Aorta (tissue), 5 donors: ENCODE data around the gene LY6G6D. TPM values are rescaled to one million over a fixed set of nuclear protein-coding genes. Genes with fewer than 3 reads are reported as not detected.

Source experiments
- ATAC-seq: fragments of 200-7000 bp; cut with Tn5 transposase; one replicate; pipeline ENCODE4 v1.9.1; 2022; ENCODE audit warnings: moderate library complexity; ENCODE audit not compliant: low FRiP score
- DNase-seq, 2 donors: peaks; one replicate each; pipeline ENCODE4 v3.0.0-alpha.2; 2020
- H3K27ac ChIP-seq, 2 donors: one replicate each; pipeline ENCODE4 v1.5.1; 2013; ENCODE audit warnings: low read length in 2 of 2, mild to moderate bottlenecking in 2 of 2, moderate library complexity in 2 of 2, control low read depth in 1 of 2, inconsistent platforms in 1 of 2, low read depth in 1 of 2
- H3K27me3 ChIP-seq, 2 donors: one replicate each; pipeline ENCODE4 v1.6.1; 2013; ENCODE audit warnings: control low read depth in 1 of 2, low read length in 1 of 2, mild to moderate bottlenecking in 1 of 2, moderate library complexity in 1 of 2; ENCODE audit not compliant: insufficient read depth in 2 of 2, control insufficient read depth in 1 of 2
- H3K36me3 ChIP-seq, 2 donors: one replicate each; pipeline ENCODE4 v1.6.1; 2013; ENCODE audit warnings: control low read depth in 1 of 2, low read length in 1 of 2, mild to moderate bottlenecking in 1 of 2; ENCODE audit not compliant: insufficient read depth in 2 of 2, control insufficient read depth in 1 of 2
- H3K4me1 ChIP-seq, 2 donors: one replicate each; pipeline ENCODE4 v1.6.1; 2013; ENCODE audit warnings: low read length in 2 of 2, control low read depth in 1 of 2, mild to moderate bottlenecking in 1 of 2, moderate library complexity in 1 of 2; ENCODE audit not compliant: insufficient read depth in 2 of 2, control insufficient read depth in 1 of 2
- H3K4me3 ChIP-seq, 2 donors: one replicate each; pipeline ENCODE4 v1.5.1; 2013; ENCODE audit warnings: low read length in 2 of 2, control low read depth in 1 of 2, mild to moderate bottlenecking in 1 of 2
- H3K9me3 ChIP-seq: one replicate; pipeline ENCODE4 v1.6.1; 2013; ENCODE audit warnings: mild to moderate bottlenecking, low read length; ENCODE audit not compliant: control insufficient read depth
- WGBS, 2 donors: extraction: QIAGEN DNeasy Blood & Tissue Kit; methylation state at CpG; one replicate each; pipeline ENCODE4 v1.1.7; 2013; 5-methylcytosine and 5-hydroxymethylcytosine counted together
- intact Hi-C, 2 donors: fragments of 100-400 bp; cut with DNase I; formaldehyde crosslinking; loops; one replicate each; pipeline versions ENCODE4 v1.14.2 to v1.15.0; 2022
- polyA plus RNA-seq, 2 donors: library from polyadenylated mRNA; stranded (reverse); fragments of 200-250 nt; gene quantifications; one replicate each; pipeline ENCODE4 v1.2.3, GENCODE V29; 2013
- total RNA-seq, 2 donors: library from RNA; stranded (reverse); fragmentation: NEBNext Ultra II Directional; extraction: Animal tissue kit (Norgen Biotek cat#: 25700); gene quantifications; one replicate each; pipeline ENCODE4 v1.2.1, GENCODE V29; 2021
- donor health status: healthy with polysubstance abuse.
- donor health status: Bipolar disorder and iron deficiency.
- donor health status: DM: no; HTN: no; CAD: no.
- donor health status: DM: no; HTN: no; CAD: no.
- donor health status: DM: yes; HTN: yes; CAD: no.

Gene LY6G6D
- total and polyA plus RNA-seq, 4 donors: not detected

DNA sequence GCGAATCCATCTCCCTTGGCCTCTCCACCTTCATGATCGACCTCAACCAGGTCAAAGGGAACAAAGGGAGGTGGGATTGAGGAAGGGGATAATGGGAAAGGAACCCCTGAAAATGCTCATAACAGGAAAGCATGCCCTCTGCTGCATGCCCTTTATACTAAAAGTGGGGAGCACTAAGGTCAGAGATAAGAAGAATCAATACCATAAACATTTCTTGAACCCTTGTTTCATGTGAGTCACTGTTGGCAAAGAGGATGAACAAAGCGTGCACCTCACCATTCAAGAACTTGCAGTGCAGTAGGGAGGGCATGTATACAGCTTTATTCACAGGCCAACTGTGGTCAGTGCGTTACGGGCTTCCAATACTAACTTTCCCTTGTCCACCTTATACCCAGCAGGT lies 45.6 kb downstream of the LY6G6D start:
- no peaks in the 10 kb centered on the region for H3K27me3 ChIP-seq
- ATAC-seq (no peak), DNase-seq (no peak)
- H3K4me3 ChIP-seq: no peak overlapping the region
- no peak overlapping the region for H3K27ac ChIP-seq
- no peaks in the 10 kb centered on the region for H3K36me3 ChIP-seq
- no peaks in the 10 kb centered on the region for H3K4me1 ChIP-seq
- H3K9me3 ChIP-seq: no peaks in the 10 kb centered on the region
- WGBS, 2 donors: 86 to 88% methylated on average over 5 of the region's 5 CpGs
- intact Hi-C loops: no loop called here

DNA sequence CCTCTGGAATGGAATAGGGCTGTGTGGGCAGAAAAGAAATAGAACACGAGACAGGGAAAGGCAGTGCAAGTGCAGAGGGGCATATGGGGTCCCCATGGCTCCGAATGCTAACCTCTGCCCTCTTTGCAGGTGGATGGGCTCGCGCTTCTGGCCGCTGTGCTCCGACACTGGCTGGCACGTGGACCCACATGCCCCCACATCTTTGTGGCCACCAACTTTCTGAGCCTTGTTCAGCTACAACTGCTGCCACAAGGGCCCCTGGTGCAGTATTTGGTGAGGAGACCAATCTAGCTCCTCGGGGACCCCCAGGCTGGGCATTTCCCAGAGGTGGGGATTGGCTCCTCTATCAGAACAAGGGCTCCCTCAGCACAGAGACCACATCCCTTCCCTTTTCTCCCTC lies 46.2 kb downstream of the LY6G6D start:
- intact Hi-C loops: no loop called here
- Histone ChIP-seq H3K27me3 (no peaks in the 10 kb centered on the region), H3K9me3 (no peaks in the 10 kb centered on the region), H3K4me3 (no peak overlapping the region), H3K4me1 (no peaks in the 10 kb centered on the region), H3K36me3 (no peaks in the 10 kb centered on the region), H3K27ac (no peak overlapping the region)
- DNase-seq: no peak
- 96% methylated on average over 8 of the region's 8 CpGs for WGBS, 2 donors
- ATAC-seq: no peak

DNA sequence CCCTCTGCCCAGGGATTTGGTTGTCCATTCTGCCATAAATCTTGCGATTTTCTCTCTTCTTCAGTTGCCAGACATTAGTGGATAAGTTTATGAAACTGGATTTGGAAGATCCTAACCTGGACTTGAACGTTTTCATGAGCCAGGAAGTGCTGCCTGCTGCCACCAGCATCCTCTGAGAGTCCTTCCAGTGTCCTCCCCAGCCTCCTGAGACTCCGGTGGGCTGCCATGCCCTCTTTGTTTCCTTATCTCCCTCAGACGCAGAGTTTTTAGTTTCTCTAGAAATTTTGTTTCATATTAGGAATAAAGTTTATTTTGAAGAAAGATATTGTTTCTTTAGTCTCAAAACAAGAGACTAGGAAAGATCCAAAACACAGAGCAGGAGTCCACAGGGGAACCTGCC lies 47.2 kb downstream of the LY6G6D start, which contains the start of gene SAPCD1:
Gene SAPCD1 (plus strand): TSS at position 301 of the 400 bp plus-strand sequence. CDS start 399 bp downstream, outside the sequence.
- DNase-seq (no peak), ATAC-seq (no peak)
- H3K27me3 ChIP-seq: no peaks in the 10 kb centered on the region
- H3K36me3 ChIP-seq: no peaks in the 10 kb centered on the region
- H3K4me3 ChIP-seq: no peak within 1 kb of the TSS
- no peak within 1 kb of the TSS for H3K27ac ChIP-seq
- 83 to 86% methylated on average over 4 of the region's 4 CpGs for WGBS, 2 donors
- intact Hi-C loops: no loop called here
- H3K9me3 ChIP-seq: no peaks in the 10 kb centered on the region
- H3K4me1 ChIP-seq: no peaks in the 10 kb centered on the region

DNA sequence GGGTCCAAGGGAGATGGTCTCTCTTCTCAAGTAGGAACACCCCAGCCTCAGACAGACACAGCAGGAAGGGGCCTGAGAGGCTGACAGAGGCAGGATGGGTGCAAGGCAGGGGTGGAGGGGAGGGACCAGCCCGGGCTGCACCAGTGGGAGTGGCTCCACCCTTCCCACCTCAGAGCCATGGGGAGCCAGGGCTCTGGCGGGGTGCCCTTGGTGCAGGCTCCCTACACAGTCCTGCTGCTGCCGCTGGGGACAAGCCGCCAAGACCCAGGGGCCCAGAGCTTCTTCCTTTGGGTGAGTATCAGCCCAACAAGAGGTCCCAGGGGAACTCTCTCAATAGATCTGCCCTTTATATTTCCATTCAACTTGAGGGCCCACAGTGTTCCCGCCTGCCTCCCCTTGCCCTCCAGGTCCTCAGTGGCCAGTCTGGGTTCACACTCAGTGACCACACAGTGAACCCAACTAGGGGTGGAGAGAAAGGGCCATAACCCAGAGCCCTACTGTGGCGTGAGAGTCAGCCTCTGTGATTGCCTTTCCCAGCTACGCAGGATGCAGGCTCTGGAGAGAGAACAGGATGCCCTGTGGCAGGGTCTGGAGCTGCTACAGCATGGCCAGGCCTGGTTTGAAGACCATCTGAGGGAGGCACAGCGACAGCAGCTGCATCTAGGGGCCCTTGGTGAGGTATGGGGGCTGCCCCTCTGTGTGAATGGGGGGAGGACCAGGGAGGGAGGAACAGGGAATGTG lies 47.9 kb downstream of the LY6G6D start:
- Histone ChIP-seq H3K27ac (no peak overlapping the region), H3K9me3 (no peaks in the 10 kb centered on the region), H3K4me3 (no peak overlapping the region), H3K4me1 (no peaks in the 10 kb centered on the region), H3K27me3 (no peaks in the 10 kb centered on the region), H3K36me3 (no peaks in the 10 kb centered on the region)
- 85 to 86% methylated on average over 8 of the region's 8 CpGs for whole genome bisulfite sequencing, 2 donors
- ATAC-seq (no peak), DNase-seq (no peak)
- intact Hi-C loops: no loop called here

DNA sequence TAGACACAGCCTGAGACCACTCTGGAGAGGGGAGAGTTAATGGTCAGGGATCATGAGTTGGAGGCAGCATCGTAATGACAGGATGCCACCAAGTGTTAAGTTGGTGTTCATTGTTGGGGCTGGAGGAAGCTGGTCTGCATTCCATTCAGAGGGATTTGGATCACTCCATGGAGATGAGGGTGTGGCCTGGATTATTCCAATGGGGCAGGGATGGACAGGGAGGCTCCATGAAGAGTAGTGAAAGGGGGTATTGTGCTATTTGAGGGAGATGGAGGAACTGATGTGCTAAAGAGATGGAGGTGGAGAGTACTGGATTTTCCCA lies 48.4 kb downstream of the LY6G6D start:
- Histone ChIP-seq H3K9me3 (no peaks in the 10 kb centered on the region), H3K27me3 (no peaks in the 10 kb centered on the region), H3K36me3 (no peaks in the 10 kb centered on the region), H3K4me3 (no peak overlapping the region), H3K27ac (no peak overlapping the region), H3K4me1 (no peaks in the 10 kb centered on the region)
- ATAC-seq: no peak
- intact Hi-C loops: no loop called here
- DNase-seq: no peak
- 29 to 42% methylated on average over 1 of the region's 1 CpG for WGBS, 2 donors

DNA sequence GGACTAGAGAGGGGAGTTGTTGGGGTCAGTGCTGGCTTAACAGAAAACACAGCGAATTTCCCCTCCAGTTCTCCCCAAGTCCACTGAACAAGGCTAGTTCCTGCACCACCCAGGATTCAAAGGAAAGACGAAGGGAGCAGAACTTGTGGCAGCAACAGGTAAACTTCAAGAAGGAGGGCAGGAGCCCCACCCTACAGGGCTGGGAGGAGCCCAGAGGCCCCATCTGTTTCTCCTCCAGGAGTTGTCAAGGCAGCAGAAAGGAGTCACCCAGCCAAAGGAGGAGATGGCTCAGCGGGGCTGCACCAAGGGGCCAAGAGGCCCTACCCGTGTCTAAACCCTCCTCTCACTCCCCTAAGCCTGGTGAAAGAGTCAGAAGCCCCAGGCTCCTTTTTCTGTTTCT lies 49.0 kb downstream of the LY6G6D start:
- WGBS, 2 donors: 91 to 94% methylated on average over 4 of the region's 4 CpGs
- Histone ChIP-seq H3K4me3 (no peak overlapping the region), H3K4me1 (no peaks in the 10 kb centered on the region), H3K27me3 (no peaks in the 10 kb centered on the region), H3K9me3 (no peaks in the 10 kb centered on the region), H3K36me3 (no peaks in the 10 kb centered on the region), H3K27ac (no peak overlapping the region)
- DNase-seq (no peak), ATAC-seq (no peak)
- intact Hi-C loops: no loop called here

DNA sequence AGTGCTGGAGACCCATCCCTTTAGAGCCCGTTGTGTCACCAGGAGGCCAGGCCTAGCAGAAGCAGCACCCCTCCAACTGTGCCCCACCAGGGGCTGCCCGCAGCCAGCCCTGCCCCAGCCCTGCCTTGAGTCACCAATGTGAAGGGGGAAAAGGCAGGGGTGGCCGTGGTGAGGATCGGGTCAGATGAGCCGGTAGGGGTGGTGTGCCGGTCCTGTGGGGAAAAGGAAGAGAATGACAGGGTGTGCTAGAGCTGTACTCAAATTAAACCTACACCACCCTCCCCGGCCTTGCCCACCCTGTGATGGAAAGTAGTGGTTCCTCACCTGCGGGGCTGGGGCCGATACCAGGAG lies 50.4 kb downstream of the LY6G6D start:
- no peak for DNase-seq
- Histone ChIP-seq H3K27ac (no peak overlapping the region), H3K36me3 (no peaks in the 10 kb centered on the region), H3K4me1 (no peaks in the 10 kb centered on the region), H3K4me3 (no peak overlapping the region), H3K9me3 (no peaks in the 10 kb centered on the region), H3K27me3 (no peaks in the 10 kb centered on the region)
- no peak for ATAC-seq
- intact Hi-C loops: no loop called here
- WGBS, 2 donors: 87 to 93% methylated on average over 9 of the region's 9 CpGs

DNA sequence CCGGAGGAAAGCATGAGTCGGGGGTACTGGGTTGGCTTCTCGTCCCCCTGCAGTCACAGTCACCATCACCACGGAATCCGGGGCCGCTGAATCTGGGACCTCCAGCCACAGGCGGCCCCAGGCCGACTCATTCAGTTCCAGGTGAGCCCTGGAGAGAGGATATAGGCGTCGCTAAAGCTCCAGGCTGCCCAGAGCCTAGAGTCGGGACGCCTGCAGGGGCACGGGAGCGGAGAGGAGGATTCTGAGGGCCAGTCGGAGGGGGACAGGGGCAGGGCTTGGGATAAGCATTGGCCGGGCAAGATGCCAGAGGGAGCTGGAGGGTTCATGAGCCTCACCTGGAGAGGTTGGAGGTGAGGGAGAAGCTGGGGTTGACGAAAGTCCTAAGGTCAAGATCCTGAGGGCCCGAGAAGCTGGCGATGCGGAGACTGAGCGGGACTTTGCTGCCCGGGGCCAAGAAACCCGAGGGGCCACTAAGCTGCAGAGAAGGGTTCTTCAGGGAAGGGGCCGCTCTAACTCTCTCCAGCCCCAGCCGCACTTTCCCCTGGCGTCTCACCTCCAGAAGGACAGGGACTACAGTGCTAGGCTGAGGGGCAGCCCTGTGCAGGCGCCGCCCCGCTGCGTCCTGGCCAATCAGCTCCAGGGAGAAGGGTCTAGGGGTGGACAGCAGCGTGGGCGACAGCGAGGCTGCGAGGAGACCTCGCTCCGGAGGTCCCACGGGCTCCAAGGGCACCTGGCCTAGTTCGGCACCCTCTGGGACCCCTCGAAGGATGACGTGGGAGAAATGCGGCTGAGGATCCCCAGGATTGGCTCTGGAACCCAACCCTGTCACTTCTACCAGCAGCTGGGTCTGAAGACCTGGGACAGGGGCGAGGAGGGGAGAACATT lies 51.0 kb downstream of the LY6G6D start:
- WGBS, 2 donors: 31 to 34% methylated on average over 41 to 42 of the region's 42 CpGs
- Histone ChIP-seq H3K36me3 (no peaks in the 10 kb centered on the region), H3K4me1 (no peaks in the 10 kb centered on the region), H3K27me3 (no peaks in the 10 kb centered on the region), H3K27ac (no peak overlapping the region), H3K9me3 (no peaks in the 10 kb centered on the region), H3K4me3 (no peak overlapping the region)
- intact Hi-C loops: no loop called here
- DNase-seq (no peak), ATAC-seq (peak; percentile 53)
